A549 (cell line): ENCODE measurements around the gene ZRANB1. TPM values are rescaled to one million over a fixed set of nuclear protein-coding genes. Genes with fewer than 3 reads are reported as not detected.

ENCODE experiments used
- ATAC-seq, 2 experiments: fragments of 200-7000 bp in 1 of 2; fragments of >200 bp in 1 of 2; cut with Nextera tagmentation in 1 of 2; cut with Tn5 transposase in 1 of 2; 3 replicates each; pipeline versions ENCODE4 v1.8.0 to v1.9.1; 2018 to 2020; ENCODE audit warnings: mild to moderate bottlenecking in 1 of 2, moderate library complexity in 1 of 2
- CTCF ChIA-PET: fragments of 300-600 bp; sonication (Branson Sonifier 250); formaldehyde crosslinking; extraction: SDS; loops from one replicate; lab custom pipeline; 2021; ENCODE audit warnings: antibody characterized with exemption, inconsistent platforms; lab: Yijun Ruan, JAX
- POLR2A ChIA-PET: fragments of 350-600 bp; formaldehyde crosslinking; extraction: SDS; loops from one replicate; lab custom pipeline; 2021; ENCODE audit warnings: antibody characterized with exemption, inconsistent platforms; lab: Yijun Ruan, JAX
- DNase-seq, 2 experiments: peaks; one replicate each; pipeline versions ENCODE4 v3.0.0 to v3.0.0-alpha.2; 2011 to 2016; ENCODE audit warnings: low read depth in 1 of 2, low spot score in 1 of 2
- FAIRE-seq: peaks from 2 replicates; lab custom pipeline; 2011; peaks lifted over from hg19 to GRCh38; lab: Jason Lieb, UNC
- H3K27ac ChIP-seq, 2 experiments: fragments of >200 bp; sonication (Bioruptor Twin); formaldehyde crosslinking; 3 replicates each; pipeline ENCODE4 v1.5.1; 2016 to 2017
- H3K4me1 ChIP-seq: fragments of >200 bp; sonication (Bioruptor Twin); formaldehyde crosslinking; 3 replicates; pipeline ENCODE4 v1.6.1; 2016
- H3K4me2 ChIP-seq: fragments of >200 bp; sonication (Bioruptor Twin); formaldehyde crosslinking; 3 replicates; pipeline ENCODE4 v1.6.1; 2016
- H3K4me3 ChIP-seq: fragments of >200 bp; sonication (Bioruptor Twin); formaldehyde crosslinking; 3 replicates; pipeline ENCODE4 v1.5.1; 2016
- H3K9me3 ChIP-seq: fragments of >200 bp; sonication (Bioruptor Twin); formaldehyde crosslinking; 3 replicates; pipeline ENCODE4 v1.6.1; 2016
- CBX2 ChIP-seq: fragments of 200-600 bp; sonication (generic); IDR thresholded peaks from 2 replicates; pipeline ENCODE4 v1.6.1; 2016; ENCODE audit warnings: low read depth, mild to moderate bottlenecking, borderline replicate concordance
- CHD2 ChIP-seq: fragments of 150-350 bp; IDR thresholded peaks from 2 replicates; pipeline ENCODE4 v1.6.1; 2014; ENCODE audit warnings: low read length; ENCODE audit not compliant: partially characterized antibody
- EHMT2 ChIP-seq: fragments of 200-600 bp; sonication (generic); IDR thresholded peaks from 2 replicates; pipeline ENCODE4 v1.6.1; 2016; ENCODE audit warnings: antibody characterized with exemption, low read depth, mild to moderate bottlenecking, moderate library complexity
- EP300 ChIP-seq, 2 experiments: fragments of >200 bp; sonication (Bioruptor Twin); formaldehyde crosslinking; IDR thresholded peaks; 2 replicates in 1 of 2; 3 replicates in 1 of 2; pipeline ENCODE4 v1.6.1; 2016 to 2017
- FOSL2 ChIP-seq, 2 experiments: fragments of 450-650 bp in 1 of 2; fragments of >200 bp in 1 of 2; sonication (Bioruptor Twin) in 1 of 2; formaldehyde crosslinking; IDR thresholded peaks; 2 replicates each; pipeline versions ENCODE4 v1.5.0 to v1.6.1; 2016 to 2020; ENCODE audit warnings: mild to moderate bottlenecking in 1 of 2, moderate library complexity in 1 of 2
- GATA3 ChIP-seq: IDR thresholded peaks from 2 replicates; pipeline ENCODE4 v1.6.1; 2012; ENCODE audit warnings: borderline replicate concordance
- HDAC2 ChIP-seq: fragments of 200-600 bp; sonication (generic); IDR thresholded peaks from 2 replicates; pipeline ENCODE4 v1.6.1; 2016
- HEYL ChIP-seq: fragments of 250-450 bp; sonication (Bioruptor Pico); IDR thresholded peaks from 2 replicates; pipeline ENCODE4 v1.8.0; 2021; ENCODE audit warnings: mild to moderate bottlenecking, moderate library complexity
- HOXA7 ChIP-seq: fragments of 250-450 bp; sonication (Bioruptor Pico); IDR thresholded peaks from 2 replicates; pipeline ENCODE4 v1.5.0; 2020; ENCODE audit warnings: mild to moderate bottlenecking, moderate library complexity
- KDM5A ChIP-seq: fragments of 200-600 bp; sonication (generic); IDR thresholded peaks from 2 replicates; pipeline ENCODE4 v1.6.1; 2016; ENCODE audit warnings: antibody characterized with exemption, mild to moderate bottlenecking
- NFE2L2 ChIP-seq: fragments of 150-350 bp; conservative IDR thresholded peaks from 2 replicates; pipeline ENCODE4 v1.6.1; 2014; ENCODE audit warnings: low read length
- NPAS2 ChIP-seq: fragments of 250-450 bp; sonication (Bioruptor Pico); IDR thresholded peaks from 2 replicates; pipeline ENCODE4 v1.8.0; 2022; ENCODE audit warnings: mild to moderate bottlenecking, moderate library complexity, borderline replicate concordance
- NR3C1 ChIP-seq: fragments of >200 bp; sonication (Bioruptor Twin); formaldehyde crosslinking; IDR thresholded peaks from 3 replicates; pipeline ENCODE4 v1.6.1; 2017
- POLR2A ChIP-seq: IDR thresholded peaks from 2 replicates; pipeline ENCODE4 v1.6.1; 2012; ENCODE audit warnings: mild to moderate bottlenecking, low read length
- POLR2AphosphoS2 ChIP-seq: conservative IDR thresholded peaks from 2 replicates; pipeline ENCODE4 v1.6.1; 2012; ENCODE audit warnings: low read length, improper control_type of control experiment, inconsistent platforms
- RAD21 ChIP-seq, 2 experiments: fragments of >200 bp in 1 of 2; sonication (Bioruptor Twin) in 1 of 2; formaldehyde crosslinking in 1 of 2; IDR thresholded peaks in 1 of 2; conservative IDR thresholded peaks in 1 of 2; 2 replicates in 1 of 2; 3 replicates in 1 of 2; pipeline ENCODE4 v1.6.1; 2012 to 2018; ENCODE audit warnings: inconsistent platforms in 1 of 2
- RCOR1 ChIP-seq: fragments of 150-350 bp; IDR thresholded peaks from 2 replicates; pipeline ENCODE4 v1.6.1; 2014; ENCODE audit warnings: antibody characterized with exemption, low read length, low read depth
- RNF2 ChIP-seq: fragments of 200-600 bp; sonication (generic); IDR thresholded peaks from 2 replicates; pipeline ENCODE4 v1.6.1; 2016; ENCODE audit warnings: low read depth, mild to moderate bottlenecking, antibody characterized with exemption, moderate library complexity, borderline replicate concordance
- SREBF2 ChIP-seq: fragments of 450-650 bp; IDR thresholded peaks from 2 replicates; pipeline ENCODE4 v1.6.1; 2014; ENCODE audit warnings: mild to moderate bottlenecking, moderate library complexity
- ZC3H11A ChIP-seq: fragments of 450-650 bp; IDR thresholded peaks from 2 replicates; pipeline ENCODE4 v1.6.1; 2014; ENCODE audit warnings: antibody characterized with exemption, mild to moderate bottlenecking
- ZNF302 ChIP-seq: fragments of 250-450 bp; sonication (Bioruptor Pico); IDR thresholded peaks from 2 replicates; pipeline ENCODE4 v1.9.0; 2021; ENCODE audit warnings: inconsistent platforms, mild to moderate bottlenecking, moderate library complexity
- WGBS: methylation state at CpG from one replicate; pipeline ENCODE4 v1.1.6; 2017; ENCODE audit errors: missing lambda C conversion rate; 5-methylcytosine and 5-hydroxymethylcytosine counted together
- polyA plus RNA-seq, 4 experiments: library from polyadenylated mRNA; depleted of rRNA in 3 of 4; stranded (reverse); fragments of >200 nt; fragmentation: RNase III in 1 of 4; extraction: RNeasy Plus Mini Kit Qiagen cat#74134 plus additional on column Dnase treatment in 1 of 4; gene quantifications; 2 replicates in 3 of 4; 3 replicates in 1 of 4; pipeline ENCODE4 v1.2.3, GENCODE V29; 2011 to 2017
- TF ChIP-seq, protein P1 (sequence below): fragments of 450-650 bp; IDR thresholded peaks from 2 replicates; pipeline ENCODE4 v1.6.1; 2014; ENCODE audit warnings: antibody characterized with exemption
- TF ChIP-seq, protein P2 (sequence below): IDR thresholded peaks from 2 replicates; pipeline ENCODE4 v1.6.1; 2012; ENCODE audit warnings: low read depth, borderline replicate concordance

The ZRANB1 gene
- polyA plus RNA-seq, 2 of the 4 experiments (the other 2 are of a cell fraction) = 8.0 to 19.5 TPM

DNA sequence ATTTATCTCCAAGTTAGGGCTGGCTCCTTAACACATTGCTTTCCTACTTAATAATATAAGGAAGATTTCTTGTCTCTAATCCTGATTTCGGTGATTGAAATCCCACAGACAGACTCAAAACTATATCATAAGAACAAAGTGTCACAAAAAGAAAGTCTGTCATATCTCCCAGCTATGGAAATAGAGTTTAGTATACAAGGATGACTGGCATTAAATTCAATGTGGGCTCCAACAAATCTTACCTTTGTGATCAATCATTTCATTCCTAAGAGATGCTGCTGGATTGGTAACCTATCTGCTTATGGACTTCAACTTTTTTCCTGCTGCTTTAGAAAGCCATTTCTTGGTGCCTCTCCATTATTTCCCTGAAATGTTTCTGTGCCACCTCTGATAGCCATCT, 39.5 kb upstream of the ZRANB1 start:
- no peaks in the 10 kb centered on the region for H3K4me1 ChIP-seq
- H3K4me3 ChIP-seq = no peak overlapping the region
- ATAC-seq (no peak), DNase-seq (no peak), FAIRE-seq (no peak)
- no peak for TF ChIP-seq CBX2
- TF ChIP-seq NFE2L2 = peak; percentile 64; the same call in 1 of the 2 replicates
- POLR2A ChIA-PET = no interaction called here
- CTCF ChIA-PET = no interaction called here
- H3K27ac ChIP-seq = no peak overlapping the region
- H3K4me2 ChIP-seq = no peak overlapping the region
- H3K9me3 ChIP-seq = no peaks in the 10 kb centered on the region
- 47% methylated on average over 1 of the region's 1 CpG for WGBS

DNA sequence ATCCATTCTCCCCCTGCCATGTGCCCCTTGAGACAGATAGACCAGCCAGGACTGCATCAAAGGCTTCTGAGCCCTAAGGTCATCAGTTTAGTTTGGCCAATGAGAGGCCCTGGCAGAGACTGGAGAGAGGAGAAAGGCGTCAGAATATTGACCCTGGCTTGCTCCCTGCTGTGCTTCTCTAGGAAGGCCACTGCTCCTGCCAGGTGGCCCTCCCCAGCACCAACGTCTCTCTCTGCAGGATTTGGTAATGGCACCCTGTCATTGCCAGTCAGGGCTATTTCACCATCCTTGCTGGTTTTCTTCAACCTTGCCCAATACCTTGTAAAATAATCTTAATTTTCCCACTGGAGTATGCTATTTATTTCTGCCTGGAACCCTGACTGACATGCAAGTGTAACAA, 38.8 kb upstream of the ZRANB1 start:
- no peak overlapping the region for H3K4me3 ChIP-seq
- no peak for TF ChIP-seq NR3C1
- TF ChIP-seq RAD21 (conservative IDR thresholded peaks at IDR 0.05 in 1 of 2, IDR thresholded peaks at IDR 0.05 in 1 of 2) = no peak
- TF ChIP-seq CHD2 = no peak
- TF ChIP-seq SREBF2 = no peak
- TF ChIP-seq GATA3 = no peak
- TF ChIP-seq EHMT2 = no peak
- TF ChIP-seq, all 56 proteins: peak for 0
- H3K27ac ChIP-seq = no peak overlapping the region
- ChIA-PET CTCF (no interaction called here), POLR2A (no interaction called here)
- WGBS = 8% methylated on average over 2 of the region's 2 CpGs
- H3K4me2 ChIP-seq = no peak overlapping the region
- no peak for DNase-seq
- FAIRE-seq = no peak
- no peaks in the 10 kb centered on the region for H3K9me3 ChIP-seq
- ATAC-seq = no peak
- H3K4me1 ChIP-seq = no peaks in the 10 kb centered on the region

DNA sequence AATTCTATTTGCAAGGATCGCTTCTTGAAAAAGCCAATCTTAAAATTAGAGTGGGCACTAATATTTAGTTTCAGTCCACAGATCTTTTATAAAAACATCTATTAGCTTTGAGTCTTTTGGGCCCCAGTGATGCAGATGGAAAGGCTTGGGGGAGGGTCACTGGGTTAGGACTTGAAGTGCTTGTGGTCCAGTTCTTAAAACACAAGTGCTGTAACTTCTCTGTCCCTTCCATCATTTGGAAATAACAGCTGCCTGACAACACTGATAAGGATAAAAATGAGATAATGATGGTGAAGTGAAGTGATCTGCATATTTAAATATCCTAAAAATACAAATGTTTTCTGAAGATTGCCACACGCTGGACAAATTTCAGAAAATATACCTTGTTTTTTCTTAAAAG, 37.1 kb upstream of the ZRANB1 start:
- TF ChIP-seq CHD2 (no peak), EP300 (IDR thresholded peaks at IDR 0.05) (no peak), POLR2A (no peak), RNF2 (no peak), NPAS2 (CRISPR knock-in tag) (no peak), HOXA7 (no peak), RCOR1 (no peak), EHMT2 (no peak), ZC3H11A (no peak), FOSL2 (IDR thresholded peaks at IDR 0.05) (no peak), FOSL2 (CRISPR knock-in tag; IDR thresholded peaks at IDR 0.05) (no peak), ZNF302 (CRISPR knock-in tag) (no peak), HDAC2 (no peak)
- TF ChIP-seq, protein P1, sequence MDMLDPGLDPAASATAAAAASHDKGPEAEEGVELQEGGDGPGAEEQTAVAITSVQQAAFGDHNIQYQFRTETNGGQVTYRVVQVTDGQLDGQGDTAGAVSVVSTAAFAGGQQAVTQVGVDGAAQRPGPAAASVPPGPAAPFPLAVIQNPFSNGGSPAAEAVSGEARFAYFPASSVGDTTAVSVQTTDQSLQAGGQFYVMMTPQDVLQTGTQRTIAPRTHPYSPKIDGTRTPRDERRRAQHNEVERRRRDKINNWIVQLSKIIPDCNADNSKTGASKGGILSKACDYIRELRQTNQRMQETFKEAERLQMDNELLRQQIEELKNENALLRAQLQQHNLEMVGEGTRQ = no peak
- TF ChIP-seq, protein P2, sequence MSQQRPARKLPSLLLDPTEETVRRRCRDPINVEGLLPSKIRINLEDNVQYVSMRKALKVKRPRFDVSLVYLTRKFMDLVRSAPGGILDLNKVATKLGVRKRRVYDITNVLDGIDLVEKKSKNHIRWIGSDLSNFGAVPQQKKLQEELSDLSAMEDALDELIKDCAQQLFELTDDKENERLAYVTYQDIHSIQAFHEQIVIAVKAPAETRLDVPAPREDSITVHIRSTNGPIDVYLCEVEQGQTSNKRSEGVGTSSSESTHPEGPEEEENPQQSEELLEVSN = no peak
- FAIRE-seq (no peak), ATAC-seq (no peak), DNase-seq (no peak)
- H3K4me1 ChIP-seq = no peaks in the 10 kb centered on the region
- no peaks in the 10 kb centered on the region for H3K9me3 ChIP-seq
- H3K4me2 ChIP-seq = no peak overlapping the region
- H3K27ac ChIP-seq = no peak overlapping the region
- H3K4me3 ChIP-seq = no peak overlapping the region
- 94% methylated on average over 2 of the region's 2 CpGs for WGBS
- CTCF ChIA-PET = interaction anchor here (1.4 to 1.5 kb wide), 2 partner anchors 11 to 13 kb away, joined by 3 read pairs; no protein-coding TSS in a partner anchor
- POLR2A ChIA-PET = interaction anchor here (0.7 kb wide), 1 partner anchor 18 kb away, joined by 3 read pairs; no protein-coding TSS in a partner anchor

DNA sequence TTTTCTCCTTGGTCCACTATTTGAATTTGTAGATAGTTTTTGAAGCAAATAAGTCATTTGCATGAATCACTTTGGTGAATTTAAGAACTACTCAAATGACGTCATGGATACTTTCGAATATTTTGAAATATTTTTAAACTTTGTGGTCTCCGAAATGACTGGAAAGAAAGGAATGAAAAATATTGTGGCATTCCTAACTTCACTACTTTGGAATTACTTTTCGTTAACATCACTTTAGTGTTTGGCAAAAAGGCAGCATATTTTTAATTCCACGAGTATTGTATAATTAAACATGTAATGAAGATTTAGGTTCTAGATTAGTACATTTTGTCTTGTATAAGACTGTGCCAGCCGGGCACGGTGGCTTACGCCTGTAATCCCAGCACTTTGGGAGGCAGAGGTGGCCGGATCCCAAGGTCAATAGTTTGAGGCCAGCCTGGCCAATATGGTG, 35.3 kb upstream of the ZRANB1 start:
- TF ChIP-seq HEYL (CRISPR knock-in tag) (no peak), RCOR1 (no peak), KDM5A (no peak), EHMT2 (no peak), POLR2AphosphoS2 (no peak), HOXA7 (no peak)
- no peak for DNase-seq
- no peak for FAIRE-seq
- POLR2A ChIA-PET = no interaction called here
- Histone ChIP-seq H3K9me3 (no peaks in the 10 kb centered on the region), H3K4me2 (no peak overlapping the region), H3K4me1 (no peaks in the 10 kb centered on the region), H3K27ac (no peak overlapping the region), H3K4me3 (no peak overlapping the region)
- no peak for ATAC-seq
- CTCF ChIA-PET = no interaction called here
- WGBS = 74% methylated on average over 9 of the region's 9 CpGs
